ENCODE results near the gene MYB. TPM values are rescaled to one million over a fixed set of nuclear protein-coding genes. Genes with fewer than 3 reads are reported as not detected.
A peak's percentile ranks its signal among the peaks of the same experiment; 100 is the strongest.
"Not testable (repeated sequence)": the region's sequence is repeated elsewhere in the genome, so short reads cannot be mapped to it uniquely, and the experiment has no call there.

MYB gene
- polyA plus RNA-seq (2013, experiment 1 of 2; ENCODE audit: insufficient read length), result 0.62 TPM
- polyA plus RNA-seq (2013, experiment 2 of 2; ENCODE audit: insufficient read length), result 0.62 TPM

DNA sequence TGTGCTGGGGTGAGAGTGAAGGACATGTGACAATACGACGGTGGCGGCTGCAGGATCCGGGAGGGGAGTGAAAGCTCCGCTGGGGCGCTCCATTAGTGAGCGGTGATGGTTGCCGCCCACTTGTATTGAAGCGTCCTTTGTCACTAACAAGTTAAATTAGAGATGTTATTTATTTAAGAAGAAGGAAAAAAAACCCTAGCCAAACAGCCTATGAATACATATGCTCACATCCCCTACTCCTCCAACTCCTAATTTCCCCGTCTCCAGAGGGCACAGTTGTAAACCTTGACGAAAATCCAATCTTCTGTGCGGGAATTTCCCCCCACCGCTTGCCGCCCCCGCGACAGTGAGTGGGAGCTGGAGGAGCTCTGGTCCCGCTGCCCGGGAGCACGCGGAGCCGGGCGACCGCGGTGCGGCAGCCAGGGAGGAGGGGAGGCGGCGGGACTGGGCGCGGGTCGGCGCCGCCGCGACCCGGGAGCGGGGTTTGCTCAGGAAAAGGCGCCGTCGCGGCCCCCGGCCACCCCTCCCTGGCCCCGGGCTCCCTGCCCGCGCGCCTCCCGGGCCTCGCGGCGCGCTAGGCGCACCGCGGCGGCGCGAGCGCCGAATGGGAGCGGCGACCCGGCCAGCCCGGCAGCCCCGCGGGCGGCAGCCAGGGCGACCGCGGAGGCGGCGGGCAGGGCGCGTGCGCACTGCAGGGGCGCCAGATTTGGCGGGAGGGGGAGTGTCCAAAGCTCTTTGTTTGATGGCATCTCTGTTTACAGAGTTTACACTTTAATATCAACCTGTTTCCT, at the start of gene MYB:
Gene MYB (plus strand): TSS at position 767 of the 791 bp plus-strand sequence. CDS start 206 bp downstream, outside the sequence.
- DNase-seq, result peak; percentile 45

- DNase-seq, result no peak
Observed at GRCh38 chr6:135132776-135133175, 48.3 kb upstream of the MYB start.

DNA sequence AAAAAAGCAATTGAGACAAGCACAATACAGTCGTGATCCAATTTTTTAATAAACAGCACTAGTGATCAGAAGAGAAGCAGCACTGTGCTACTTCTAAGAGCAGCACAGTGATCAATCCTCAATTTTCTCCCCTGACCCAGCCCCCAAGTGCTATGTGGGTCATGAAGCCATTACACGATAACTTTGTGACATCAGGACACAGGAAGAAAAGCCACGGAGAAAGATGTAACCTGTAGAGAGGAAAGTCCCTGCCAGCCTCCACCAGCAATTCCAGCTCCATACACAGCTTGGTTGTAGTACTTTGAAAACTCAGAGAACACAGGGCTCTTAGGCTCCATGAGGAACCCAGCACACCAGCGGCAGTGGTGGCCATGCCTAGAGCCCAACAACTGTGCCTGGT, 45.3 kb upstream of the MYB start:
- DNase-seq, result no peak

- DNase-seq, result no peak
Observed at GRCh38 chr6:135137826-135138225, 43.3 kb upstream of the MYB start.

GRCh38 chr6:135141182-135141581, 39.9 kb upstream of the MYB start:
- no peak for DNase-seq

GRCh38 chr6:135141728-135142127, 39.4 kb upstream of the MYB start:
- no peak for DNase-seq

GRCh38 chr6:135142232-135142631, 38.9 kb upstream of the MYB start:
- not testable (repeated sequence) for DNase-seq

GRCh38 chr6:135144673-135145062, 36.4 kb upstream of the MYB start:
- no peak for DNase-seq

GRCh38 chr6:135145063-135145800, 35.9 kb upstream of the MYB start:
- peak; percentile 17 for DNase-seq

- DNase-seq, result peak; percentile 81
Observed at GRCh38 chr6:135146162-135146934, 34.8 kb upstream of the MYB start.

DNA sequence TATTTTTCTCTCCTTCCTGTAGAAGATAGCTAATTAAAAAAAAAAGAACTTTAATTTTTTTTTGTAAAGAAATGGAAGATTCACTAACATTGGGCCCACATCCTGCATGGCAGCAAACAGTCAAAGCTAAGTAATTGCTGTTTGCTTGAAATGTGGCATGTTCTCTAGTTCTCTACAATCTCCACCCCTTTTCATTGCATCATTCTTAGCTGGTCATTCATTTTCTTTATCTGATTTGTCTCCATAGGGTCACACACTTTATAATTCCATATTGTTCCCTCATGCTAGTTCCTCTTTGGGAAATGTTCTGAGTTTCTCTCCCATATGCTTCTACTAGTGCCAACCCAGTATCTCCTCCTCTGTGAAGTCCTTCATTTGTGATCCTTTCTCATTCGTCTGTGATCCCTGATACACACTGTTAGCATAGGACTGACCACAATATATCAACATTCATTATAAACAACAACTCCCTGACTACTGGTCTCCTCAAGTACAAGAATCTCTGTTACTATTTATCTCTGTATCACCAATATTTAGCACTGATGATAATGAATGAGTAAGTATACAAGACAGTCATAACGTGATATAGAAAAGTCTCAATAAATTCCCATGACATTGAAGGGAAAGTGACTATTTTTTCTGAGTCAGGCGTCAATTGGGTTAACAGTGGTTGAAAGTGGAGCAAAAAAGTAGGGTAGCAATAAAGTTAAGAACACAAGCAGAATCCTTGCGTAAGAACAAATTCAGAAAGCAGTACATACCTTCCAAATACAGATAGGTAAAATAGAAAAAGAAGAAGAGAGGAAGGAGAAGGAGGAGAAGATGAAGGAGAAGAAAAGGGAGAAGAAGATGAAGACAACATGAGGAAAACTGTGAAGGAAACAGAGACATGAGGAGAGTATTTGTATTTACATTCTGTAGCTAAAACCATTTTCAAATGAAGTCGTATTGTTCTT, 33.2 kb upstream of the MYB start:
- DNase-seq, result no peak

GRCh38 chr6:135148889-135149288, 32.2 kb upstream of the MYB start:
- DNase-seq, result no peak

GRCh38 chr6:135149376-135149775, 31.7 kb upstream of the MYB start:
- DNase-seq, result no peak

DNA sequence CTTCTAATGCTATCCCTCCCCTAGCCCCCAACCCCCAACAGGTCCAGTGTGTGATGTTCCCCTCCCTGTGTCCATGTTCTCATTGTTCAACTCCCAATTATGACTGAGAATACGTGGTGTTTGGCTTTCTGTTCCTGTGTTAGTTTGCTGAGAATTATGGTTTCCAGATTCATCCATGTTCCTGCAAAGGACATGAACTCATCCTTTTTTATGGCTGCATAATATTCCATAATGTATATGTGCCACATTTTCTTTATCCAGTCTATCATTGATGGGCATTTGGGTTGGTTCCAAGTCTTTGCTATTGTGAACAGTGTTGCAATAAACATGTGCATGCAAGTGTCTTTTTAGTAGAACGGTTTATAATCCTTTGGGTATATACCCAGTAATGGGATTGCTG, 30.6 kb upstream of the MYB start:
- DNase-seq, result not testable (repeated sequence)

GRCh38 chr6:135154125-135154524, 27.0 kb upstream of the MYB start:
- not testable (repeated sequence) for DNase-seq

DNA sequence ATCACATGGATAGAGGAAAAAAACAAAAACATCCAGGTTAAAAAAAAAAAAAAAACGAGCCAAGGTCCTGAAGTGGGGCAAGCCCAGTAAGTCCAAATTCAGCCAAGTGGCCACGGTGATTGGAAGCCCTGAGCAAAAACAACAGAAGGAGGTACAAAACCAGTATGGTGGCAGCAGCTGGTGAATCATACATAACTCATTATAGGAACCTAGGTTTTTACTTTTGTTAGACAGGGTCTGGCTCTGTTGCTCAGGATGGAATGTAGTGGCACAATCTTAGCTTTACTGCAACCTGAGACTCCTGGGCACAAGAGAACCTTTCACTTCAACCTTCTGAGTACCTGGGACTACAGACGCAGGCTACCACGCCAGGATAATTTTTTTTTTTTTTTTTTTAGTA, 22.7 kb upstream of the MYB start:
- DNase-seq, result no peak

- DNase-seq, result no peak
Observed at GRCh38 chr6:135159531-135159930, 21.6 kb upstream of the MYB start.

DNA sequence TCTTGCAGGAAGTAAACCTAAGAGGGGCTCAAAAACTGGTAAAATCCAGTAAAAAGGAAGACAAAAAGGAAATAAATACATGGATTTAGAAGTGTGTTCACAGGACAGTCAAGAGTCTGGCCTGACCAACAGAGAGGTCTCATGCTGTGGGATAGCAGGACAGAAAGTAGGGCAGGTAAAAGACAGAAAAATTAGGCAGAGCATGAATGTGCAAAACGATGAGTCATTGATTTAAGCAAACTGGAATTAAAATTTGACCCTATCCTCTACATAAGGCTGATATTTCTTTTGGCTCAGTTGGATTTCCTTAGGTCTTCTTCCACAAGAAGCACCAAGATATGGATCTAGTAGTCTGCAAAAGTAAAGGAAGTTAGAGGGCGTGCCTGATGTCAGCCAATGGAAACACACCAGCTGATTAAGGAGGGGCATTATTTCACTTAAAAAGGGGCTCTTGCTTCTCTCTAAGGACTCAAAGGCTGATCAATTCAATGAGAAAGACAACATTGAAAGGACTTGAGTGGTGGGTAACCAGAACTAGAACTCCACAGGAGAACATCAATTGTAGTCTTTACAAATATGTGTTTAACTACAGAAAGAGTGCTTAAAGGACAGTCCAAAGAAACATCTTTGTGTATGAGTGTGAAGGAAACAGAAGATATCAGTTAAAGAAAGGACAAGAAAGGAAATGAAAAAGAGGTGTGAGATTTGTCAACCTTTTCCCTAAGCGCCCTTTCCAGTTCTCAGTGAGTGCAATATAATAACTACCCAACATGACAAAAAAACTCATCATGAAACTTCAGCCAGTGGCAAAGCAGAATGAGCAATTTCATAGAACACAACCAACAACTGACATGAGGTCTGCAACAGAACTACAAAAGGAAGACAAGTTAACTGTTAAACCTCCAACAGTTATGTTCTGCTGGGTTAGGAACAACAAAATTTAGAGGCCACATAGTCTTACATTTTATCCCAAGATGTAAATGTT, 19.4 kb upstream of the MYB start:
- DNase-seq, result no peak

DNA sequence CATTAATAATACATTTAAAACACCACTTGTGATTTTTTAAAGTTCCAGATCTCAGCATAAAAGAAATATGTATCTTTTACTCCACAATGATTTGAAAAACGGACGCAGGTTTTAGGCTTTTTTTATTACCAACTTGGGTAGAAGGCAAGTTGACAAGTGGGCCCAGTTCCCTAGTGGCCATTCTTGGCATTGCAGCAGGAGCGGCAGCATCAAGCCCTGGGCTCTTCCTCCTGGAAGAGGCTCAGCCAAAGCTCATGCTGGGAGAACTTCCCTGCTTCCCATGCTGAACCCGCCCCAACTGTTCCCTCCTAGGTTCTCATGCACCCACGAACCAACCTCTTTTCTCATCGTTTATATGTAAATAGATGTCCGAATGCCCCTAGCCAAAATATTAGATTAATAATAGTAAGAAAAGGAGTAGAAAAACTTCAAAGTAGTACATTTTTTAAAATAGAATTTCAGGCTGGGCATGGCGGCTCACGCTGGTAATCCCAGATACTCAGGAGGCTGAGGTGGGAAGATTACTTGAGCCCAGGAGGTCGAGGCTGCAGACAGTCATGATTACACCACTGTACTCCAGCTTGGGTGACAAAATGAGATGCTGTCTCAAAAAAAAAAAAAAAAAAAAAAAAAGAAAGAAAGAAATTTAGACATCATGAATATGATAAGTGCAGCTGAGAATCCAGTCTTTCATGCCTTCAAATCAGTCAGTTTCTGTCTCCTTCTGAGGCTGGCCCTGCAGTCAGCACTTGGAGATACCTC, 18.2 kb upstream of the MYB start:
- no peak for DNase-seq

- DNase-seq, result no peak
Observed at GRCh38 chr6:135163440-135163738, 17.7 kb upstream of the MYB start.
